H1 (cell line): ENCODE measurements around the gene CRTC3. TPM values are rescaled to one million over a fixed set of nuclear protein-coding genes. Genes with fewer than 3 reads are reported as not detected.

Experiments used
- CTCF ChIA-PET: fragments of 300-600 bp; sonication (Branson Sonifier 250); formaldehyde crosslinking; loops from one replicate; lab custom pipeline; 2021; ENCODE audit not compliant: partially characterized antibody; lab: Charles Lee
- POLR2A ChIA-PET: fragments of 300-600 bp; sonication (Branson Sonifier 250); formaldehyde crosslinking; loops from one replicate; lab custom pipeline; 2021; ENCODE audit warnings: inconsistent platforms; ENCODE audit not compliant: partially characterized antibody; lab: Charles Lee
- DNase-seq, 2 experiments: peaks; one replicate each; pipeline versions ENCODE4 v3.0.0 to v3.0.0-alpha.2; 2010 to 2022; ENCODE audit warnings: low spot score in 2 of 2, low read depth in 1 of 2, mixed read lengths in 1 of 2
- FAIRE-seq: peaks from 2 replicates; lab custom pipeline; 2011; peaks lifted over from hg19 to GRCh38; lab: Jason Lieb, UNC
- H2AFZ ChIP-seq: 2 replicates; pipeline ENCODE4 v1.8.1; 2012; ENCODE audit warnings: low read length, inconsistent platforms
- H2AK5ac ChIP-seq: 2 replicates; pipeline ENCODE4 v1.6.1; 2013; ENCODE audit warnings: low read depth, low read length
- H2BK120ac ChIP-seq: replicated peaks from 2 replicates; pipeline ENCODE3; 2013; ENCODE audit warnings: low read depth, low read length, inconsistent platforms
- H2BK12ac ChIP-seq: 2 replicates; pipeline ENCODE4 v1.6.1; 2013; ENCODE audit warnings: low read depth, low read length
- H2BK15ac ChIP-seq: 2 replicates; pipeline ENCODE4 v1.6.1; 2013; ENCODE audit warnings: low read length
- H2BK20ac ChIP-seq: 2 replicates; pipeline ENCODE4 v1.6.1; 2013; ENCODE audit warnings: low read length
- H2BK5ac ChIP-seq: 2 replicates; pipeline ENCODE4 v1.6.1; 2013; ENCODE audit warnings: low read depth, low read length
- H3K14ac ChIP-seq: 2 replicates; pipeline ENCODE4 v1.6.1; 2013; ENCODE audit warnings: inconsistent platforms; ENCODE audit not compliant: insufficient read length
- H3K18ac ChIP-seq: 2 replicates; pipeline ENCODE4 v1.6.1; 2013; ENCODE audit warnings: low read length; ENCODE audit errors: extremely low read depth
- H3K23ac ChIP-seq: 2 replicates; pipeline ENCODE4 v1.6.1; 2013; ENCODE audit warnings: inconsistent platforms; ENCODE audit not compliant: insufficient read length
- H3K23me2 ChIP-seq: 2 replicates; pipeline ENCODE4 v1.6.1; 2013; ENCODE audit warnings: low read depth, low read length
- H3K27ac ChIP-seq: 2 replicates; pipeline ENCODE4 v1.6.1; 2011; ENCODE audit warnings: low read depth, low read length, inconsistent platforms
- H3K27me3 ChIP-seq, 4 experiments: replicated peaks in 1 of 4; 1 replicate in 1 of 4; 2 replicates in 3 of 4; pipeline versions ENCODE4 v1.6.1 to v1.8.1; 2011 to 2013; ENCODE audit warnings: low read length in 3 of 4, mild to moderate bottlenecking in 3 of 4, inconsistent platforms in 2 of 4, mixed read lengths in 2 of 4, moderate library complexity in 1 of 4; ENCODE audit not compliant: control insufficient read depth in 3 of 4, insufficient read depth in 3 of 4; ENCODE audit errors: extremely low read depth in 1 of 4
- H3K36me3 ChIP-seq, 4 experiments: 2 replicates each; pipeline versions ENCODE4 v1.6.1 to v1.8.1; 2011 to 2013; ENCODE audit warnings: mild to moderate bottlenecking in 4 of 4, low read length in 3 of 4, moderate library complexity in 2 of 4, control low read depth in 1 of 4, inconsistent platforms in 1 of 4; ENCODE audit not compliant: insufficient read depth in 4 of 4, control insufficient read depth in 2 of 4
- H3K4ac ChIP-seq: replicated peaks from 2 replicates; pipeline ENCODE3; 2013; ENCODE audit warnings: low read length, low read depth, mixed read lengths, inconsistent platforms; ENCODE audit not compliant: insufficient read length
- H3K4me1 ChIP-seq, 4 experiments: replicated peaks in 1 of 4; 1 replicate in 1 of 4; 2 replicates in 3 of 4; pipeline versions ENCODE4 v1.6.1 to v1.8.1; 2011 to 2013; ENCODE audit warnings: low read length in 3 of 4, inconsistent platforms in 2 of 4, mixed read lengths in 1 of 4; ENCODE audit not compliant: insufficient read depth in 4 of 4, control insufficient read depth in 3 of 4
- H3K4me2 ChIP-seq, 2 experiments: 2 replicates each; pipeline versions ENCODE4 v1.6.1 to v1.8.1; 2011 to 2013; ENCODE audit warnings: low read depth in 2 of 2, low read length in 2 of 2, control low read depth in 1 of 2, inconsistent platforms in 1 of 2, mild to moderate bottlenecking in 1 of 2; ENCODE audit not compliant: insufficient read depth in 1 of 2
- H3K4me3 ChIP-seq, 4 experiments: fragments of 200-600, 300-600 bp in 1 of 4; sonication (generic), shearing (Covaris generic), sonication (Bioruptor Twin) in 1 of 4; 2 replicates each; pipeline versions ENCODE4 v1.5.1 to v1.8.1; 2011 to 2016; ENCODE audit warnings: low read length in 4 of 4, low read depth in 3 of 4, control low read depth in 2 of 4, inconsistent platforms in 2 of 4, mild to moderate bottlenecking in 2 of 4, mixed read lengths in 1 of 4, moderate library complexity in 1 of 4; ENCODE audit not compliant: insufficient read depth in 2 of 4; ENCODE audit errors: extremely low read depth in 1 of 4
- H3K56ac ChIP-seq: replicated peaks from 2 replicates; pipeline ENCODE3; 2013; ENCODE audit warnings: low read depth, mild to moderate bottlenecking, mixed read lengths, low read length, inconsistent platforms; ENCODE audit not compliant: insufficient read length
- H3K79me1 ChIP-seq: 2 replicates; pipeline ENCODE4 v1.6.1; 2013; ENCODE audit warnings: low read depth, low read length, control low read depth
- H3K79me2 ChIP-seq, 2 experiments: 2 replicates each; pipeline versions ENCODE4 v1.6.1 to v1.8.1; 2012 to 2013; ENCODE audit warnings: low read length in 2 of 2, mild to moderate bottlenecking in 2 of 2, inconsistent platforms in 1 of 2; ENCODE audit not compliant: insufficient read depth in 2 of 2, control insufficient read depth in 1 of 2
- H3K9ac ChIP-seq, 4 experiments: replicated peaks in 1 of 4; 1 replicate in 1 of 4; 2 replicates in 3 of 4; pipeline versions ENCODE4 v1.6.1 to v1.8.1; 2011 to 2013; ENCODE audit warnings: low read depth in 3 of 4, low read length in 3 of 4, control low read depth in 2 of 4, mild to moderate bottlenecking in 2 of 4, moderate library complexity in 2 of 4, inconsistent platforms in 1 of 4; ENCODE audit errors: extremely low read depth in 1 of 4
- H3K9me3 ChIP-seq, 2 experiments: 2 replicates each; pipeline versions ENCODE4 v1.6.1 to v1.8.1; 2012 to 2013; ENCODE audit warnings: mild to moderate bottlenecking in 2 of 2, moderate library complexity in 2 of 2, control low read depth in 1 of 2, inconsistent platforms in 1 of 2, low read depth in 1 of 2, low read length in 1 of 2, mixed read lengths in 1 of 2; ENCODE audit not compliant: insufficient read depth in 2 of 2
- H4K20me1 ChIP-seq, 2 experiments: replicated peaks in 1 of 2; 2 replicates each; pipeline versions ENCODE3 to v1.8.1; 2011 to 2013; ENCODE audit warnings: inconsistent platforms in 2 of 2, low read length in 2 of 2, mild to moderate bottlenecking in 1 of 2; ENCODE audit not compliant: insufficient read depth in 2 of 2, control insufficient read depth in 1 of 2
- H4K5ac ChIP-seq: 2 replicates; pipeline ENCODE4 v1.6.1; 2013; ENCODE audit warnings: low read length, low read depth, mixed read lengths, inconsistent platforms; ENCODE audit not compliant: insufficient read length
- H4K8ac ChIP-seq: 2 replicates; pipeline ENCODE4 v1.8.0; 2013; ENCODE audit warnings: mild to moderate bottlenecking, moderate library complexity, low read length, inconsistent platforms; ENCODE audit not compliant: insufficient read depth; ENCODE audit errors: extremely low read depth
- H4K91ac ChIP-seq: replicated peaks from 2 replicates; pipeline ENCODE3; 2013; ENCODE audit warnings: low read length, mixed read lengths, inconsistent platforms; ENCODE audit not compliant: insufficient read length
- ASH2L ChIP-seq: fragments of 200-600, 300-600 bp; sonication (generic); IDR thresholded peaks from one replicate; pipeline ENCODE4 v1.7.1; 2017; ENCODE audit warnings: low read length
- HDAC2 ChIP-seq, 2 experiments: fragments of 300-600 bp in 1 of 2; sonication (generic) in 1 of 2; IDR thresholded peaks; 2 replicates each; pipeline ENCODE4 v1.6.1; 2011 to 2012; ENCODE audit warnings: low read depth in 2 of 2, low read length in 2 of 2, mild to moderate bottlenecking in 2 of 2, moderate library complexity in 2 of 2, borderline replicate concordance in 1 of 2, inconsistent platforms in 1 of 2
- KDM1A ChIP-seq: fragments of 200-600, 300-600 bp; sonication (generic); IDR thresholded peaks from 2 replicates; pipeline ENCODE4 v1.7.1; 2016; ENCODE audit warnings: mild to moderate bottlenecking, low read length, borderline replicate concordance
- SP1 ChIP-seq: IDR thresholded peaks from 2 replicates; pipeline ENCODE4 v1.6.1; 2011; ENCODE audit warnings: low read depth, low read length
- SP2 ChIP-seq: IDR thresholded peaks from 2 replicates; pipeline ENCODE4 v1.6.1; 2012; ENCODE audit warnings: mild to moderate bottlenecking, low read length, inconsistent platforms
- SP4 ChIP-seq: IDR thresholded peaks from 2 replicates; pipeline ENCODE4 v1.6.1; 2012; ENCODE audit warnings: low read length, inconsistent platforms
- TEAD4 ChIP-seq: IDR thresholded peaks from 2 replicates; pipeline ENCODE4 v1.6.1; 2012; ENCODE audit warnings: low read depth, low read length, inconsistent platforms, mixed read lengths
- ZNF274 ChIP-seq: IDR thresholded peaks from 2 replicates; pipeline ENCODE4 v1.7.0; 2012; ENCODE audit warnings: low read length, borderline replicate concordance; ENCODE audit errors: extremely low read depth
- WGBS, 2 experiments: shearing (Covaris generic) in 1 of 2; methylation state at CpG; one replicate each; pipeline versions ENCODE4 v1.1.6 to v1.1.7; 2013 to 2015; ENCODE audit warnings: low lambda C conversion rate in 2 of 2, mixed read lengths in 2 of 2, inconsistent platforms in 1 of 2, low coverage in 1 of 2, missing lambda C conversion rate in 1 of 2; ENCODE audit not compliant: insufficient replicate concordance in 2 of 2, insufficient coverage in 1 of 2, insufficient read length in 1 of 2; ENCODE audit errors: extremely low coverage in 1 of 2, missing lambda C conversion rate in 1 of 2; 5-methylcytosine and 5-hydroxymethylcytosine counted together
- polyA plus RNA-seq, 7 experiments: library from polyadenylated mRNA; depleted of rRNA in 3 of 7; stranded (reverse) in 5 of 7; unstranded in 2 of 7; fragments of >200 nt in 5 of 7; fragments of 200-250 nt in 2 of 7; gene quantifications; 1 replicate in 5 of 7; 2 replicates in 1 of 7; 4 replicates in 1 of 7; pipeline versions ENCODE4 v1.2.1 to v1.2.3, GENCODE V29; 2011 to 2013; ENCODE audit warnings: missing spikeins in 2 of 7, mixed read lengths in 2 of 7
- total RNA-seq: library from RNA; stranded (reverse); fragmentation: NEBNext Ultra II Directional; extraction: Animal tissue kit (Norgen Biotek cat#: 25700); gene quantifications from 2 replicates; pipeline ENCODE4 v1.2.1, GENCODE V29; 2021
- TF ChIP-seq, protein P1 (sequence below): IDR thresholded peaks from 2 replicates; pipeline ENCODE4 v1.6.1; 2012; ENCODE audit warnings: inconsistent platforms
- TF ChIP-seq, protein P2 (sequence below): IDR thresholded peaks from 2 replicates; pipeline ENCODE4 v1.6.1; 2011; ENCODE audit warnings: low read depth, mild to moderate bottlenecking, low read length; ENCODE audit not compliant: insufficient read depth
- TF ChIP-seq, protein P3 (sequence below): IDR thresholded peaks from 2 replicates; pipeline ENCODE4 v1.6.1; 2011; ENCODE audit warnings: low read length, improper control_type of control experiment

The CRTC3 gene
- total and polyA plus RNA-seq, 2 of the 8 experiments (the other 6 are each of a cell fraction or from before 2014, with no cell fraction given) = 5.0 to 5.3 TPM

DNA sequence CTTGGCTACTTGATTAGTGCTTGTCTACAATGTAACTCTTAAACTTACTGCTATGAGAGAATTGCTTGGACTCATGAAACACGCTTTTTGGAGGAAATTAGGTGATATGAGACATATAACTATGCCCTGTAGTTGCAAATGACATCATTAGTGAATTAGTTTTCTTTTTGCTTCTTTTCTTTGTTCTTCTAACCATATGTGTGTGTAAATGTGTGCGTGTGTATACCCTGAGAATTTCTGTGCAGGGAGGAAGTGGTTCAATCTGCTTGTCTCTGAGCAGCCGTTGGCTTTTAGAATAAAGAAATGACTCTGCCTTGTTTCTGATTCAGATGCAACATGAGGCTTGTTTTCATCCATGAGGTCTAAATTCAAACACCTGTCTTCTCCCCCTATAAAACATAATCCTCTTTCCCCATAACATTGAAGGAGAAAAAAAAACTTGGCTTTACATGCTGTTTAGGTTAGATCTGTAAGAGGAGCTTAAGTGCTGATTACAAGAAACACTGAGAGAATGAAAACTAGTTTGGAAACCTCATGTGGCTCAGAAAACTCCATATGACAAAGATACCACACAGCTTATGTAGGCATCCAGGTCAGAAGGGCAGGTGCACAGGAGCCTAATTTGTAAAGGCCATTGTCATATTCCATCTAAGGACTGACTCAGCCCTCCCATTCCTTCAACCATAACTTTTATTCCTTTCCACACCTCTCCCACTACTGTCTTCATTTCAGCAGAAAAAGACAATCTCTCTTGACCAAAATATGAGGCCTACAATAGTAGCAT is 156.9 kb downstream of the CRTC3 start:
- POLR2A ChIA-PET = no interaction called here
- no peak overlapping the region for H2AFZ ChIP-seq
- no peaks in the 10 kb centered on the region for H4K20me1 ChIP-seq
- H3K56ac ChIP-seq = no peak overlapping the region
- no peak for DNase-seq
- H3K18ac ChIP-seq = no peak overlapping the region
- H3K9ac ChIP-seq = no peak overlapping the region
- H3K4ac ChIP-seq = no peak overlapping the region
- H2BK120ac ChIP-seq = no peak overlapping the region
- no peak overlapping the region for H2BK15ac ChIP-seq
- no peak overlapping the region for H4K91ac ChIP-seq
- H2BK5ac ChIP-seq = no peak overlapping the region
- CTCF ChIA-PET = no interaction called here
- H3K9me3 ChIP-seq = 0 out of 4 replicates have a peak, but pooled peaks cover 0 to 2% of the 10 kb centered on the region in 2 experiments
- H3K4me1 ChIP-seq = peaks cover 0 to 2% (median 0%) of the 10 kb centered on the region in 4 experiments; a peak in 1 of 7 replicates
- H2BK20ac ChIP-seq = no peak overlapping the region
- no peak overlapping the region for H3K4me3 ChIP-seq
- FAIRE-seq = no peak
- no peaks in the 10 kb centered on the region for H3K27me3 ChIP-seq
- H3K23ac ChIP-seq = no peak overlapping the region
- H2AK5ac ChIP-seq = no peak overlapping the region
- no peaks in the 10 kb centered on the region for H3K36me3 ChIP-seq
- 80% methylated on average over 3 of the region's 3 CpGs; no CpG with 5 or more reads in 1 of the 2 experiments for WGBS, 2 experiments
- H3K79me1 ChIP-seq = no peaks in the 10 kb centered on the region
- H3K79me2 ChIP-seq = no peaks in the 10 kb centered on the region
- H3K27ac ChIP-seq = no peak overlapping the region
- H3K23me2 ChIP-seq = no peaks in the 10 kb centered on the region
- H4K8ac ChIP-seq = no peak overlapping the region
- H4K5ac ChIP-seq = no peak overlapping the region
- H3K14ac ChIP-seq = no peak overlapping the region
- no peak overlapping the region for H2BK12ac ChIP-seq
- no peak overlapping the region for H3K4me2 ChIP-seq
- TF ChIP-seq ASH2L (no peak), ZNF274 (no peak), KDM1A (no peak), HDAC2 (IDR thresholded peaks at IDR 0.05; ENCODE audit: borderline replicate concordance in 1 of 2, low read depth in 2 of 2, low read length in 2 of 2) (no peak), SP1 (no peak), SP4 (no peak), SP2 (no peak), TEAD4 (no peak)
- TF ChIP-seq, protein P1, sequence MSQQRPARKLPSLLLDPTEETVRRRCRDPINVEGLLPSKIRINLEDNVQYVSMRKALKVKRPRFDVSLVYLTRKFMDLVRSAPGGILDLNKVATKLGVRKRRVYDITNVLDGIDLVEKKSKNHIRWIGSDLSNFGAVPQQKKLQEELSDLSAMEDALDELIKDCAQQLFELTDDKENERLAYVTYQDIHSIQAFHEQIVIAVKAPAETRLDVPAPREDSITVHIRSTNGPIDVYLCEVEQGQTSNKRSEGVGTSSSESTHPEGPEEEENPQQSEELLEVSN = no peak
- TF ChIP-seq, protein P2, sequence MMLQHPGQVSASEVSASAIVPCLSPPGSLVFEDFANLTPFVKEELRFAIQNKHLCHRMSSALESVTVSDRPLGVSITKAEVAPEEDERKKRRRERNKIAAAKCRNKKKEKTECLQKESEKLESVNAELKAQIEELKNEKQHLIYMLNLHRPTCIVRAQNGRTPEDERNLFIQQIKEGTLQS = no peak
- TF ChIP-seq, protein P3, sequence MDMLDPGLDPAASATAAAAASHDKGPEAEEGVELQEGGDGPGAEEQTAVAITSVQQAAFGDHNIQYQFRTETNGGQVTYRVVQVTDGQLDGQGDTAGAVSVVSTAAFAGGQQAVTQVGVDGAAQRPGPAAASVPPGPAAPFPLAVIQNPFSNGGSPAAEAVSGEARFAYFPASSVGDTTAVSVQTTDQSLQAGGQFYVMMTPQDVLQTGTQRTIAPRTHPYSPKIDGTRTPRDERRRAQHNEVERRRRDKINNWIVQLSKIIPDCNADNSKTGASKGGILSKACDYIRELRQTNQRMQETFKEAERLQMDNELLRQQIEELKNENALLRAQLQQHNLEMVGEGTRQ = no peak
